ENCODE data around the gene TNS1. TPM values are rescaled to one million over a fixed set of nuclear protein-coding genes. Genes with fewer than 3 reads are reported as not detected.
A peak's percentile ranks its signal among the peaks of the same experiment; 100 is the strongest.

Gene TNS1
- total RNA-seq, 1 donor from 2014 or later, result 219 TPM

DNA sequence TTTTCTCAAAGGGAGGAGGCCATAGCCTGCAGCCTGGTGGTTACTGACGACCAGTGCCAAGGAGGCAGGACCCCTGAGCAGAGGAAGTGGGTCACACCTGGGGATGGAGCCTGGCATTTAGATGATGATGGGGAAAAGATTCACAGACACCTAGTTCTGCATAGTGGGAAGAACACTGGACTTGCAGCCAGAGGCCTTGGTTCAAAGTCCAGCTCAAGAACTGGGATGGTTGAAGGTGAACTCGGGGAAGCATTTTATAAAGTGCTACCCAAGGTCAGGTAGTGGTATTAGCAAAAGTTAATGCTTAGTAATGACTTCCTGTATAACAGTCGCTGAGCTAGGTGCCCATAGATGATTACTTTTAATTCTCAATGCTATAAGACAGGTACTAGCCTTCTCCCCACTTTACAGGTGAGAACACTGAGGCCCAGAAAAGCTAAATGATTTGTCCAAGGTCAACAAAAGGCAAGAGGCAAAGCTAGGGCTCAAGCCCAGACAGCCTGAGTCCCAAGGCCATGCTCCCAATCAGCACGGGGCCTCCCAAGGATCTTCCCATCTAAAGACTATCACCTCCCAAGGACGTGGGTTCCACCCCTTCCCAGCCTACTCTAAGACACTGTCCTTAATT is 134.4 kb downstream of the TNS1 start:
- Histone ChIP-seq H3K9ac (ENCODE audit: low read length) (no peak overlapping the region), H2AFZ (ENCODE audit: low read depth, low read length) (no peak overlapping the region), H3K36me3 (ENCODE audit: insufficient read depth, low read length) (peaks cover 49% of the 10 kb centered on the region), H3K4me1 (ENCODE audit: insufficient read depth, low read length) (peaks cover 8% of the 10 kb centered on the region), H3K79me2 (ENCODE audit: insufficient read depth, low read length) (peaks cover 3% of the 10 kb centered on the region), H3K4me3 (ENCODE audit: insufficient read depth, low read depth, low read length) (no peak overlapping the region), H4K20me1 (ENCODE audit: insufficient read depth, low read length) (peaks cover 99% of the 10 kb centered on the region), H3K27me3 (ENCODE audit: insufficient read depth, low read length) (no peaks in the 10 kb centered on the region), H3K27ac (ENCODE audit: low read depth, low read length) (no peak overlapping the region), H3K4me2 (ENCODE audit: low read length) (no peak overlapping the region), H3K9me3 (ENCODE audit: insufficient read depth, low read depth, low read length) (no peaks in the 10 kb centered on the region)
- FAIRE-seq, result peak; percentile 69
- peaks cover 53% of the 10 kb centered on the region for H3K36me3 Mint-ChIP-seq (ENCODE audit: low read depth, unreplicated experiment)
- no peaks in the 10 kb centered on the region for H3K9me3 Mint-ChIP-seq (ENCODE audit: unreplicated experiment)
- DNase-seq (ENCODE audit: low read depth), result no peak
- no peak overlapping the region for H3K27ac Mint-ChIP-seq (ENCODE audit: unreplicated experiment)
- H3K27me3 Mint-ChIP-seq (ENCODE audit: low read depth, unreplicated experiment), result no peaks in the 10 kb centered on the region
- TF ChIP-seq EZH2 (IDR thresholded peaks at IDR 0.05; ENCODE audit: insufficient read depth, low read length) (no peak), CTCF (IDR thresholded peaks at IDR 0.05; ENCODE audit: insufficient read depth, low read depth, low read length) (no peak)
- no peak overlapping the region for H3K4me3 Mint-ChIP-seq (ENCODE audit: unreplicated experiment)
- peaks cover 20% of the 10 kb centered on the region for H3K4me1 Mint-ChIP-seq (ENCODE audit: low read depth, unreplicated experiment)

DNA sequence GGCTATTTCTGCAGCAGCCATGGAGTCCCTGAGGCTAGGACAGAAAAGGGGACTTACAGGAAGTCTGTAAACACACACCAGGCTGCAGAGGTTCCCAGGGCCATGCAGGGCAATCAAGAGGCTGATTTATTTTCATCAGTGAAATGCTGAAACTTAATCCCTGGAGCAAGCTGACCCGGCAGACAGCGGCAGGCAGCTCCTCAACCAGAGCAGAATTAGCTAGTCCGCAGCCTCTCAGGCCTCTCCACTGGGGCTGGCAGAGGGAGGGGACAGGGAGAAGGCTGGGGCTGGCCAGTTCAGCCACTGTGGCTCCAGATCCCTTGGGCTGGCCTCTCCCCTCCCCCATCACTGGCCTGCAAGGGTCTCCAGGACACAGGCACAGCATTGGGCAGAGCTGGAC is 136.3 kb downstream of the TNS1 start:
- no peak for FAIRE-seq
- H3K9me3 ChIP-seq (ENCODE audit: insufficient read depth, low read depth, low read length), result no peaks in the 10 kb centered on the region
- Mint-ChIP-seq H3K9me3 (ENCODE audit: unreplicated experiment) (no peaks in the 10 kb centered on the region), H3K27ac (ENCODE audit: unreplicated experiment) (no peak overlapping the region), H3K27me3 (ENCODE audit: low read depth, unreplicated experiment) (peaks cover 4% of the 10 kb centered on the region), H3K4me3 (ENCODE audit: unreplicated experiment) (no peak overlapping the region), H3K4me1 (ENCODE audit: low read depth, unreplicated experiment) (peaks cover 24% of the 10 kb centered on the region), H3K36me3 (ENCODE audit: low read depth, unreplicated experiment) (peaks cover 50% of the 10 kb centered on the region)
- H2AFZ ChIP-seq (ENCODE audit: low read depth, low read length), result no peak overlapping the region
- peaks cover 3% of the 10 kb centered on the region for H3K79me2 ChIP-seq (ENCODE audit: insufficient read depth, low read length)
- no peak overlapping the region for H3K4me2 ChIP-seq (ENCODE audit: low read length)
- no peak for TF ChIP-seq EZH2 (IDR thresholded peaks at IDR 0.05; ENCODE audit: insufficient read depth, low read length)
- no peak for TF ChIP-seq CTCF (IDR thresholded peaks at IDR 0.05; ENCODE audit: insufficient read depth, low read depth, low read length)
- H4K20me1 ChIP-seq (ENCODE audit: insufficient read depth, low read length), result peaks cover 98% of the 10 kb centered on the region
- H3K4me3 ChIP-seq (ENCODE audit: insufficient read depth, low read depth, low read length), result no peak overlapping the region
- H3K4me1 ChIP-seq (ENCODE audit: insufficient read depth, low read length), result peaks cover 8% of the 10 kb centered on the region
- no peak for DNase-seq (ENCODE audit: low read depth)
- no peaks in the 10 kb centered on the region for H3K27me3 ChIP-seq (ENCODE audit: insufficient read depth, low read length)
- no peak overlapping the region for H3K9ac ChIP-seq (ENCODE audit: low read length)
- peaks cover 52% of the 10 kb centered on the region for H3K36me3 ChIP-seq (ENCODE audit: insufficient read depth, low read length)
- no peak overlapping the region for H3K27ac ChIP-seq (ENCODE audit: low read depth, low read length)
